Measurements from ENCODE around the gene OR8G1. TPM values are rescaled to one million over a fixed set of nuclear protein-coding genes. Genes with fewer than 3 reads are reported as not detected.

Gene OR8G1
- total and polyA plus RNA-seq, 9 of the 15 experiments (the other 6 are each of a cell fraction or from before 2014, with no cell fraction given), result 0.03 to 1.4 (median 0.51) TPM; not detected in 1

- TF ChIP-seq HMBOX1 (IDR thresholded peaks at IDR 0.05), result no peak
- TF ChIP-seq SMAD3 (CRISPR knock-in tag; conservative IDR thresholded peaks at IDR 0.05), result no peak
Observed at GRCh38 chr11:124277804-124278203, 36.9 kb downstream of the OR8G1 start (continued).

- intact Hi-C loops (cut with micrococcal nuclease), result loop anchor here (5.0 kb wide), 2 partner anchors 71 to 206 kb away; no protein-coding TSS in a partner anchor
- CTCF ChIA-PET (ENCODE audit: low intra/inter-chr PET ratio), result no interaction called here
- Histone ChIP-seq H3K27me3 (ENCODE audit: control insufficient read depth in 2 of 2, insufficient read depth in 2 of 2, low read length in 2 of 2) (no peaks in the 10 kb centered on the region), H3K4me1 (replicated peaks in 1 of 2; ENCODE audit: control insufficient read depth in 2 of 2, insufficient read depth in 2 of 2, low read length in 2 of 2) (peaks cover 6 to 13% of the 10 kb centered on the region in 2 experiments), H3K79me2 (ENCODE audit: control insufficient read depth, insufficient read depth, low read length) (no peaks in the 10 kb centered on the region), H3K9ac (ENCODE audit: insufficient read depth in 1 of 2, low read depth in 2 of 2, low read length in 2 of 2) (no peak overlapping the region), H3K9me1 (ENCODE audit: control insufficient read depth, insufficient read depth, low read length) (no peaks in the 10 kb centered on the region), H3K9me3 (replicated peaks; ENCODE audit: control insufficient read depth, insufficient read depth, low read depth, low read length) (peaks cover 5% of the 10 kb centered on the region), H3K4me2 (ENCODE audit: insufficient read depth, low read length) (no peak overlapping the region), H3K27ac (ENCODE audit: extremely low read depth, low read depth, low read length) (no peak overlapping the region), H3K36me3 (ENCODE audit: control insufficient read depth, insufficient read depth, low read length) (peaks cover 3% of the 10 kb centered on the region; the same call in 1 of the 3 replicates), H2AFZ (ENCODE audit: low read depth, low read length) (no peak overlapping the region), H4K20me1 (replicated peaks; ENCODE audit: control insufficient read depth, insufficient read depth, low read length) (no peaks in the 10 kb centered on the region), H3K4me3 (no peak overlapping the region)
- WGBS (ENCODE audit: insufficient coverage, low coverage, missing lambda C conversion rate), result 66% methylated on average over 2 of the region's 2 CpGs
- POLR2A ChIA-PET, result no interaction called here
- FAIRE-seq (no peak), ATAC-seq (no peak), DNase-seq (ENCODE audit: extremely low read depth in 1 of 4, low spot score in 3 of 4) (no peak)
- in situ Hi-C loops (cut with MboI), result no loop called here
- no TSS peak for BruUV-seq (replicated peaks)
- TF ChIP-seq E4F1 (CRISPR knock-in tag; IDR thresholded peaks at IDR 0.05; ENCODE audit: borderline replicate concordance) (no peak), ZNF318 (IDR thresholded peaks at IDR 0.05; ENCODE audit: borderline replicate concordance in 1 of 2, low read depth in 1 of 2) (no peak)
Observed at GRCh38 chr11:124278261-124278660, 37.4 kb downstream of the OR8G1 start.

All from K562 (cell line).